Erythroblast (primary cell): Measurements from ENCODE around the gene DIAPH2.
A peak's percentile ranks its signal among the peaks of the same experiment; 100 is the strongest.

Experiments
- DNase-seq, 2 experiments: peaks; one replicate each; lab custom pipeline; 2025; lab: John Stamatoyannopoulos, UW
- GATA1 ChIP-seq: IDR thresholded peaks from 2 replicates; pipeline ENCODE4 v1.6.1; 2011; ENCODE audit warnings: low read depth, mild to moderate bottlenecking, control low read depth, low read length, moderate library complexity
- POLR2A ChIP-seq: IDR thresholded peaks from 2 replicates; pipeline ENCODE4 v1.6.1; 2011; ENCODE audit warnings: mild to moderate bottlenecking, low read length

Gene DIAPH2

GRCh38 chrX:96985046-96985445 is 300.4 kb downstream of the DIAPH2 start:
- TF ChIP-seq POLR2A (no peak), GATA1 (no peak)
- DNase-seq, result peak; percentile 36 to 62

DNA sequence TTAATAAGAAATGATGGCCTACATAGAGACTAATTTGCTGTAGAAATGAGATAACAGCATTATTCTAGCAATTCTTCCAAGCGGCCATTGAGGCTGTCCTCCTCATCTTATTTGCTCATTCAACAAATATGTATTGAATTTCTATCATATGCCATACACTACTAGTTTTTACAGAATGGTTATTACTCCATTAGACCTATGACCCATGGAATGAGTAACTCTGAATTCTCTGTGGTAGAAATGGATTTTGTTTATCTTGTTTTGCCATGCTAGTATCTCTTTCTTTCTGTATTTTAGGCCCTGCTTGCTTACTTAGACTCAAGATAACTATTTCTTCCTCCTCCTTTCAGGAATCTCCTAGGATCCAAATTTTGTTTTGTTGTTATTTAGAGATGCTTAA is 302.6 kb downstream of the DIAPH2 start:
- DNase-seq, result no peak
- no peak for TF ChIP-seq POLR2A

GRCh38 chrX:96989830-96990571 is 305.4 kb downstream of the DIAPH2 start:
- no peak for DNase-seq
- TF ChIP-seq GATA1 (no peak), POLR2A (no peak)

- DNase-seq, result no peak
- TF ChIP-seq POLR2A, result no peak
- no peak for TF ChIP-seq GATA1
Observed at GRCh38 chrX:96994093-96994492, 309.5 kb downstream of the DIAPH2 start.

DNA sequence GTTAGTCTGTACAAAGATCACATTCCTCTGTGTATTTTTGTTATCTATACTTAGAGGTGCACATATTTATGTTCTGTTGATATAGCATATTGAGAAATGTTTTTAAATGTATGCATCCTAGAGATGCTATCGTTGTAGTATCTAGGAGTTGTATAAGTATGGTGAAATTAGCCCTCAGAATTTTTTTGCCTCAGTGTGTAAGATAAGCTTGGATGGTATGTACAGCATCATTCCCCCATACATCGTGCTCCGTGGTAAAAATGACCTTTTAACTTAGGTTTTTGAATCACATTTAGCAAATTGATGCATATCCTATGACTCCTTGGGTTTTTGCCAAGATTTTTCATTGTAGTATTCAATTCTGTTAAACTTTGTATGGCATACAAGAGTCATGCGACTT is 312.6 kb downstream of the DIAPH2 start:
- TF ChIP-seq GATA1, result no peak
- no peak for TF ChIP-seq POLR2A
- DNase-seq, result no peak

GRCh38 chrX:97000682-97001368 is 316.2 kb downstream of the DIAPH2 start:
- TF ChIP-seq GATA1 (no peak), POLR2A (no peak)
- no peak for DNase-seq

DNA sequence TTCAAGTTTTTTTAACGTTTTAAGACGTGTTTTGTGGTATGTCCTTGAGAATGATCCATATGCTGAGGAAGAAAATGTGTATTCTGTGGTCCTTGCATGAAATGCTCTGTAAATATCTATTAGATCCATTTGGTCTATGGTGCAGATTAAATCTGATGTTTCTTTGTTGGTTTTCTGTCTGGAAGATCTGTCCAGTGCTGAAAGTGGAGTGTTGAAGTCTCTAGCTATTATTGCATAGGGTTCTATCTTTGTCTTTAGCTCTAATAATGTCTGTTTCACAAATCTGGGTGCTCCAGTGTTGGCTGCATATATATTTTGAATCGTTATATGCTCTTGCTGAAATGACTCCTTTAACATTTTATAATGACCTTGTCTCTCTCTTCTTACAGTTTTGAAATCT is 321.5 kb downstream of the DIAPH2 start:
- DNase-seq, result no peak
- TF ChIP-seq POLR2A (no peak), GATA1 (no peak)

DNA sequence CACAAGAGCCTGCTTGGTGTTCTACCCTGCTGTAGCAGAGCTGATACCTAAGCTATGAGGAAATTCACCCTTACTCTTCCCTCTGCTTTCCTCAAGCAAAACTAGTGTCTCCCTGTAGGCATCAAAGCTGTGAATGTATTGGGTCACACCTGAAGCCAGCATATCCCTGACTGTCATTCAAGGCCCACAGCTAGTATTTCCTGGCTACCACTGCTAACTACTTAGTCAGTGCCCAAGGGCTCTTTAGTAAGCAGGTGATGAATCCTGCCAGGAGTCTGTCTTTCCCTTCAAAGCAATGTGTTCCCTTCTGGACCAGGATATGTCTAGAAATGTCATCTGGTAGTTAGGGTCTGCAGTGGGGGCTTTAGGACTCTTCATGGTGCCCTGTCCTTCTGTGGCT is 324.7 kb downstream of the DIAPH2 start:
- DNase-seq, result no peak
- TF ChIP-seq POLR2A, result no peak
- TF ChIP-seq GATA1, result no peak

DNA sequence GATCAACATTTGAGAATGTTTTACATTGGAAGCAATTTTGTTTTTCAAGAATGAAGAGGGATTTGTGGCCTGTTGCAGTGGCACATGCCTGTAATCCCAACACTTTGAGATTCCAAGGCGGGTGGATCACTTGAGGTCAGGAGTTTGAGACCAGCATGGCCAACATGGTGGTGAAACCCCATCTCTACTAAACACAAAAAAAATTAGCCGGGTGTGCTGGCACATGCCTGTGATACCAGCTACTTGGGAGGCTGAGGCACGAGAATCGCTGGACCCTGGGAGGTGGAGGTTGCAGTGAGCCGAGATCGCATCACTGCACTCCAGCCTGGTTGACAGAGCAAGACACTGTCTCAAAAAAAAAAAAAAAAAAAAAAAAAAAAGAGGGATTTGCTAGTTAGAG is 326.9 kb downstream of the DIAPH2 start:
- DNase-seq, result no peak
- TF ChIP-seq POLR2A, result no peak
- TF ChIP-seq GATA1, result no peak

- DNase-seq, result peak in 1 of 2 experiments; percentile 0
- no peak for TF ChIP-seq POLR2A
- TF ChIP-seq GATA1, result no peak
Observed at GRCh38 chrX:97016106-97016505, 331.5 kb downstream of the DIAPH2 start.

- DNase-seq, result no peak
- no peak for TF ChIP-seq GATA1
- TF ChIP-seq POLR2A, result no peak
Observed at GRCh38 chrX:97021680-97022079, 337.0 kb downstream of the DIAPH2 start.

DNA sequence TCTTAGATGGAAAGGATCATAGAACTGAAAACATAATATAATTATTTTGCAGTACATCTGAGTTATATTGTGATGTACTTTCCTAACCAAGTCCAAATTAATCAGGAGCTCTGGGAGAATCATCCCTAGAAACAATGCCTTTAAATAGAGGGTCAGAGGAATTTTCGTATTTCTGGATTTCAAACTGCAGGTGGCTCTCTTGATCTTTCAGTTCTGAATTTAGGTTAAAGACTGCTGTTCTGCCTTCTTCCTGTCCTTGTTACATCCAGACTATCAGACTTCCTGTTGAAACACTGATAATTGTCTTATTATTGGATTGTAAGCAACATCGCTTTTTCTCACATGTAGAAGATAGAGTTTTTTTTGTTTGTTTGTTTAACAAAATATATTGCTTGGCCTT is 341.8 kb downstream of the DIAPH2 start:
- TF ChIP-seq POLR2A, result no peak
- no peak for TF ChIP-seq GATA1
- peak; percentile 0 for DNase-seq

DNA sequence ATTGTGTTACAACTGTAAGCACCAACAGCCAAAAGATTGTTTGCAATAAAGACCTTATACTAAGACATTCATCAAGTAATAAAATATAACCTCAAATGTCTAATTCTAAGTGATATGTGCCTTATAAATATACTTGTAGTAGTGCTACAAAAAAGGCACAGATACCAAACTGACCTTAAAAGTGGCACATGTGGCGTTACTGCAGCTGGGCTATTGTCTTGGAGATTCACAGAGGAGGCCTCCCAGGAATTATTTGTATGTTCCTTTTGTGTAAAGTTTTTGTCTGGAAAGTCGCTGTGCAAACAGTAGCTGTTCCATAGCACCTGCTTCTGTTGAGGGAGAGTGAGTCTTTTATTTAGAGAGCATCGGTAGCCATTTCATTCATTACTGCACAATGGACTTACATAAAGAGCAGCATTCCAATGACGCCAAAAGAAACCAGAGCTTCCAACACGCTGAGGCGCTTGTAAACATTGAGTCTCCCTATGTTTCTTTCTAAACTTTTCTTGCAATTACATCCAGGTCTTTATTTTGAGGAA is 342.8 kb downstream of the DIAPH2 start:
- TF ChIP-seq POLR2A (no peak), GATA1 (no peak)
- no peak for DNase-seq

DNA sequence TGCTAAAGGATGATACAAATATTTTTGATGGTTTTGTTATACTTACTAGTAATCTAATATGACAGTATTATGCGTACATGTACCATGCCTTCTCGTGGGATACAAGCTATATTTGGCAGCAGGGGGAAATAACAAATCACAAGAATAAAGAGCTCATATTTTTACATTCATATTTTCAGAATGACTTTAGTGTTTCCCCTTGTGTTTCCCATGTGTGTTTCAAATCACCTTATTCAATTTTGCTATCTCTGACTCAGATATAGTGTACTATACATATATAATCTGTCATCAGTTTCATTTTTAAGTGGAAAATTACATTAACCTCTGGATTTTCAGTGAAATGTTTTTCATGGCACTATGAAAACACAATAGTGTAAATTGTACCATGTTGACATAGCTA is 345.8 kb downstream of the DIAPH2 start:
- no peak for TF ChIP-seq POLR2A
- TF ChIP-seq GATA1, result no peak

GRCh38 chrX:97030947-97031346 is 346.3 kb downstream of the DIAPH2 start:
- TF ChIP-seq GATA1 (no peak), POLR2A (no peak)
- no peak for DNase-seq

More for the DNA sequence above, 345.8 kb downstream of the DIAPH2 start:
- no peak for DNase-seq
